Measurements from ENCODE around the gene EXOC6. TPM values are rescaled to one million over a fixed set of nuclear protein-coding genes. Genes with fewer than 3 reads are reported as not detected.

Gene EXOC6
- total and polyA plus RNA-seq, 2 donors from 2014 or later: 9.5 to 17.0 TPM

GRCh38 chr10:92997620-92998019, 149.3 kb downstream of the EXOC6 start:
- Histone ChIP-seq H3K36me3 (ENCODE audit: control insufficient read depth in 2 of 3, insufficient read depth in 3 of 3, low read length in 3 of 3) (no peaks in the 10 kb centered on the region), H3K4me3 (ENCODE audit: low read length in 3 of 3) (no peak overlapping the region), H3K9ac (ENCODE audit: low read length in 3 of 3) (no peak overlapping the region), H3K27me3 (ENCODE audit: control insufficient read depth, insufficient read depth, low read length) (no peaks in the 10 kb centered on the region), H3K4me1 (ENCODE audit: control insufficient read depth in 2 of 3, insufficient read depth in 2 of 3, low read depth in 1 of 3, low read length in 3 of 3) (no peaks in the 10 kb centered on the region), H3K9me3 (ENCODE audit: control insufficient read depth in 2 of 3, insufficient read depth in 1 of 3, low read length in 3 of 3) (no peaks in the 10 kb centered on the region), H3K27ac (ENCODE audit: low read depth in 2 of 2, low read length in 2 of 2) (no peak overlapping the region)
- no peak for FAIRE-seq
- intact Hi-C loops (cut with DNase I): no loop called here
- DNase-seq: no peak
- TF ChIP-seq CTCF (IDR thresholded peaks at IDR 0.05; ENCODE audit: borderline replicate concordance, extremely low read depth, insufficient read depth): no peak

GRCh38 chr10:92999191-92999590, 150.9 kb downstream of the EXOC6 start:
- Histone ChIP-seq H3K4me3 (ENCODE audit: low read length in 3 of 3) (no peak overlapping the region), H3K27me3 (ENCODE audit: control insufficient read depth, insufficient read depth, low read length) (no peaks in the 10 kb centered on the region), H3K36me3 (ENCODE audit: control insufficient read depth in 2 of 3, insufficient read depth in 3 of 3, low read length in 3 of 3) (no peaks in the 10 kb centered on the region), H3K27ac (ENCODE audit: low read depth in 2 of 2, low read length in 2 of 2) (no peak overlapping the region), H3K9ac (ENCODE audit: low read length in 3 of 3) (no peak overlapping the region), H3K9me3 (ENCODE audit: control insufficient read depth in 2 of 3, insufficient read depth in 1 of 3, low read length in 3 of 3) (no peaks in the 10 kb centered on the region), H3K4me1 (ENCODE audit: control insufficient read depth in 2 of 3, insufficient read depth in 2 of 3, low read depth in 1 of 3, low read length in 3 of 3) (no peaks in the 10 kb centered on the region)
- intact Hi-C loops (cut with DNase I): no loop called here
- FAIRE-seq (no peak), DNase-seq (no peak)
- TF ChIP-seq CTCF (IDR thresholded peaks at IDR 0.05; ENCODE audit: borderline replicate concordance, extremely low read depth, insufficient read depth): no peak

- FAIRE-seq (peak; percentile 91), DNase-seq (peak in 3 of 5 donors; percentile 9 to 80 (median 68))
- Histone ChIP-seq H3K4me1 (ENCODE audit: control insufficient read depth in 2 of 3, insufficient read depth in 2 of 3, low read depth in 1 of 3, low read length in 3 of 3) (no peaks in the 10 kb centered on the region), H3K27ac (ENCODE audit: low read depth in 2 of 2, low read length in 2 of 2) (no peak overlapping the region), H3K27me3 (ENCODE audit: control insufficient read depth, insufficient read depth, low read length) (no peaks in the 10 kb centered on the region), H3K36me3 (ENCODE audit: control insufficient read depth in 2 of 3, insufficient read depth in 3 of 3, low read length in 3 of 3) (no peaks in the 10 kb centered on the region), H3K9ac (ENCODE audit: low read length in 3 of 3) (no peak overlapping the region), H3K9me3 (ENCODE audit: control insufficient read depth in 2 of 3, insufficient read depth in 1 of 3, low read length in 3 of 3) (no peaks in the 10 kb centered on the region), H3K4me3 (ENCODE audit: low read length in 3 of 3) (no peak overlapping the region)
- TF ChIP-seq CTCF (IDR thresholded peaks at IDR 0.05; ENCODE audit: borderline replicate concordance, extremely low read depth, insufficient read depth): peak; percentile 43
- intact Hi-C loops (cut with DNase I): no loop called here
Measured at GRCh38 chr10:93006435-93007039, 158.2 kb downstream of the EXOC6 start.

DNA sequence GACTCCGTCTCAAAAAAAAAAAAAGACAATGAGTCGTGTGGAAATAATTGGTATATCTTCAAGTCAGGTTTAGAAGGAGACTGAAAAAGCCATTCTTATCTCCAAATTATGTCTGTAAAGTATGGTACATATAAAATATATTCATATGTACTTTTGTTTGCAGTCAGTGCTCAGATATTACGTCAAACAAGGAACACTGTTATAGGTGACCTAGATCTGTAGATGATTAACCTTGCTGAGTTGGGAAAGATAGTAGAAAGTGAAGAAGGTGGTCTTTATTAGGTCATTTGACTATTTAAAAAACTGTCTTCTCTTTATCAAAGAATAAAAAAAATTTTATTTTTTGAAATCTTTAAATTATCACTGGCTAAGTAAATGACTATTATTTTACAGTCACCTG, 167.4 kb downstream of the EXOC6 start:
- no peak for FAIRE-seq

More for the DNA sequence above, 167.4 kb downstream of the EXOC6 start:
- Histone ChIP-seq H3K9ac (ENCODE audit: low read length in 3 of 3) (no peak overlapping the region), H3K36me3 (ENCODE audit: control insufficient read depth in 2 of 3, insufficient read depth in 3 of 3, low read length in 3 of 3) (no peaks in the 10 kb centered on the region), H3K9me3 (ENCODE audit: control insufficient read depth in 2 of 3, insufficient read depth in 1 of 3, low read length in 3 of 3) (no peaks in the 10 kb centered on the region), H3K27me3 (ENCODE audit: control insufficient read depth, insufficient read depth, low read length) (no peaks in the 10 kb centered on the region), H3K27ac (ENCODE audit: low read depth in 2 of 2, low read length in 2 of 2) (no peak overlapping the region), H3K4me3 (ENCODE audit: low read length in 3 of 3) (no peak overlapping the region), H3K4me1 (ENCODE audit: control insufficient read depth in 2 of 3, insufficient read depth in 2 of 3, low read depth in 1 of 3, low read length in 3 of 3) (no peaks in the 10 kb centered on the region)
- TF ChIP-seq CTCF (IDR thresholded peaks at IDR 0.05; ENCODE audit: borderline replicate concordance, extremely low read depth, insufficient read depth): no peak
- intact Hi-C loops (cut with DNase I): no loop called here
- DNase-seq: no peak

All from kidney (tissue), 14 donors.